Endodermal cell (in vitro differentiated cells): ENCODE data around the gene ELP1. TPM values are rescaled to one million over a fixed set of nuclear protein-coding genes. Genes with fewer than 3 reads are reported as not detected.

Experiments
- DNase-seq: peaks from one replicate; pipeline ENCODE4 v3.0.0-alpha.2; 2017
- H3K27ac ChIP-seq: 2 replicates; pipeline ENCODE4 v1.5.1; 2013; ENCODE audit warnings: mild to moderate bottlenecking, low read depth, low read length, moderate library complexity
- H3K27me3 ChIP-seq: 2 replicates; pipeline ENCODE4 v1.6.1; 2013; ENCODE audit warnings: mild to moderate bottlenecking, low read length, moderate library complexity; ENCODE audit not compliant: insufficient read depth, control insufficient read depth, poor library complexity, severe bottlenecking
- H3K36me3 ChIP-seq: 2 replicates; pipeline ENCODE4 v1.7.0; 2013; ENCODE audit warnings: mild to moderate bottlenecking, low read length, moderate library complexity; ENCODE audit not compliant: control insufficient read depth, insufficient read depth
- H3K4me1 ChIP-seq: one replicate; pipeline ENCODE4 v1.7.0; 2013; ENCODE audit warnings: low read length; ENCODE audit not compliant: control insufficient read depth, insufficient read depth
- H3K4me3 ChIP-seq: 2 replicates; pipeline ENCODE4 v1.5.1; 2013; ENCODE audit warnings: mild to moderate bottlenecking, low read length, moderate library complexity
- H3K9ac ChIP-seq: 2 replicates; pipeline ENCODE4 v1.6.1; 2013; ENCODE audit warnings: mild to moderate bottlenecking, low read length, moderate library complexity; ENCODE audit not compliant: poor library complexity, severe bottlenecking; ENCODE audit errors: extremely low read depth
- H3K9me3 ChIP-seq: 2 replicates; pipeline ENCODE4 v1.6.1; 2013; ENCODE audit warnings: mild to moderate bottlenecking, low read length, moderate library complexity; ENCODE audit not compliant: control insufficient read depth
- H3K27ac Mint-ChIP-seq: 2 replicates; pipeline ENCODE4 v1.8.0; 2020; ENCODE audit warnings: mixed read lengths
- H3K27me3 Mint-ChIP-seq: 2 replicates; pipeline ENCODE4 v1.8.0; 2021; ENCODE audit warnings: mild to moderate bottlenecking, mixed read lengths; ENCODE audit not compliant: insufficient read depth
- H3K36me3 Mint-ChIP-seq: 2 replicates; pipeline ENCODE4 v1.8.0; 2020; ENCODE audit warnings: low read depth, mixed read lengths
- H3K4me1 Mint-ChIP-seq: 2 replicates; pipeline ENCODE4 v1.8.0; 2020; ENCODE audit warnings: mixed read lengths
- H3K4me3 Mint-ChIP-seq: 2 replicates; pipeline ENCODE4 v1.8.0; 2020; ENCODE audit warnings: mild to moderate bottlenecking, moderate library complexity, mixed read lengths
- H3K9me3 Mint-ChIP-seq: 2 replicates; pipeline ENCODE4 v1.8.0; 2020; ENCODE audit warnings: mild to moderate bottlenecking, mixed read lengths
- WGBS, 2 experiments: methylation state at CpG; one replicate each; pipeline versions ENCODE4 v1.1.5 to v1.1.7; 2013; ENCODE audit warnings: missing lambda C conversion rate in 2 of 2, mixed read lengths in 1 of 2; ENCODE audit not compliant: insufficient coverage in 1 of 2, insufficient read length in 1 of 2; 5-methylcytosine and 5-hydroxymethylcytosine counted together
- total RNA-seq, 2 donors: library from RNA; stranded (reverse); fragmentation: NEBNext Ultra II Directional in 1 of 2; extraction: Animal tissue kit (Norgen Biotek cat#: 25700) in 1 of 2; gene quantifications; 2 replicates in 1 of 2; 3 replicates in 1 of 2; pipeline ENCODE4 v1.2.1, GENCODE V29; 2021
- TF ChIP-seq, protein P1 (sequence below): fragments of 200-600 bp; sonication (generic); conservative IDR thresholded peaks from 2 replicates; pipeline ENCODE4 v1.5.0; 2021; ENCODE audit warnings: antibody characterized with exemption, mild to moderate bottlenecking

Gene ELP1
- total RNA-seq, 2 donors from 2014 or later, result 32.9 to 37.1 TPM

DNA sequence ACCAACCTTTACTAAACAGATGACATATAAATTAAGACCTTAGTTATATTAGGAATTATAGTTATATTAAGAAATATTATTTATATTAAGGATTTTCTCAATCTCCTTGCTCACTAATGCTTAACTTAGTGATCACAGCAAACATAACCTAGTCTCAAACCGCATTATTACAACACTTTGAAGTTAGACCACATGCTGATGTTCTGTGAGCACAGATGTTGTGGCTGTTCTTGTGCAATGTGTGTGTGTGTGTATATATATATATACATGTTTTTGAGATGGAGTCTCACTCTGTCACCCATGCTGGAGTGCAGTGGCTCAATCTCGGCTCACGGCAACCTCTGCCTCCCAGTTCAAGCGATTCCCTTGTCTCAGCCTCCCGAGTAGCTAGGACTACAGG is 20.5 kb downstream of the ELP1 start:
- no peak overlapping the region for H3K27ac ChIP-seq
- 92 to 100% methylated on average over 4 of the region's 5 CpGs for WGBS, 2 experiments
- H3K27me3 ChIP-seq, result no peaks in the 10 kb centered on the region
- Mint-ChIP-seq H3K4me3 (no peak overlapping the region), H3K27me3 (no peaks in the 10 kb centered on the region), H3K4me1 (no peaks in the 10 kb centered on the region), H3K27ac (no peak overlapping the region), H3K9me3 (no peaks in the 10 kb centered on the region), H3K36me3 (peaks cover 63% of the 10 kb centered on the region)
- no peak for DNase-seq
- H3K4me3 ChIP-seq, result no peak overlapping the region
- H3K9ac ChIP-seq, result no peak overlapping the region
- TF ChIP-seq, protein P1, sequence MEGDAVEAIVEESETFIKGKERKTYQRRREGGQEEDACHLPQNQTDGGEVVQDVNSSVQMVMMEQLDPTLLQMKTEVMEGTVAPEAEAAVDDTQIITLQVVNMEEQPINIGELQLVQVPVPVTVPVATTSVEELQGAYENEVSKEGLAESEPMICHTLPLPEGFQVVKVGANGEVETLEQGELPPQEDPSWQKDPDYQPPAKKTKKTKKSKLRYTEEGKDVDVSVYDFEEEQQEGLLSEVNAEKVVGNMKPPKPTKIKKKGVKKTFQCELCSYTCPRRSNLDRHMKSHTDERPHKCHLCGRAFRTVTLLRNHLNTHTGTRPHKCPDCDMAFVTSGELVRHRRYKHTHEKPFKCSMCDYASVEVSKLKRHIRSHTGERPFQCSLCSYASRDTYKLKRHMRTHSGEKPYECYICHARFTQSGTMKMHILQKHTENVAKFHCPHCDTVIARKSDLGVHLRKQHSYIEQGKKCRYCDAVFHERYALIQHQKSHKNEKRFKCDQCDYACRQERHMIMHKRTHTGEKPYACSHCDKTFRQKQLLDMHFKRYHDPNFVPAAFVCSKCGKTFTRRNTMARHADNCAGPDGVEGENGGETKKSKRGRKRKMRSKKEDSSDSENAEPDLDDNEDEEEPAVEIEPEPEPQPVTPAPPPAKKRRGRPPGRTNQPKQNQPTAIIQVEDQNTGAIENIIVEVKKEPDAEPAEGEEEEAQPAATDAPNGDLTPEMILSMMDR, result no peak
- H3K4me1 ChIP-seq, result no peaks in the 10 kb centered on the region
- peaks cover 79% of the 10 kb centered on the region for H3K36me3 ChIP-seq
- no peaks in the 10 kb centered on the region for H3K9me3 ChIP-seq

DNA sequence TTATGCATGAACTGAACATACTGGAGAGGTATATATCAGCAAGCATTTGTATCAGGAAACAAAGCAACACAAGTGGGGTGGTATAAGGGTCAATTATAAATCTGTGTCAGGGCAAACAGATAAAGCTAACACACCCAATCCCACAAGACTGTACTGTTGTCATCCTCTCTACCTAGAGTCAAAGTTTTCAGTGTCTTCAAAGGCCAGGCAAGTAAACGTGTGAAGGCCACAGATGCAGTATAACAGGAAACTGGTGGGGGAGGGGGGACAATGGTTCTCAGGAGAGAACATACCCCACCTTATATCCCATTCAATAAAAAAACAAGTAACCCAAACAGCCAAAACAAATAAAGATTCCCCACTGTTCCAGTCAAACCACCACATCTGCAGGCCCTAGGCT is 22.1 kb downstream of the ELP1 start:
- no peaks in the 10 kb centered on the region for H3K27me3 Mint-ChIP-seq
- H3K27ac ChIP-seq, result no peak overlapping the region
- WGBS, 2 experiments, result 100% methylated on average over 1 of the region's 1 CpG; no CpG with 5 or more reads in 1 of the 2 experiments

DNA sequence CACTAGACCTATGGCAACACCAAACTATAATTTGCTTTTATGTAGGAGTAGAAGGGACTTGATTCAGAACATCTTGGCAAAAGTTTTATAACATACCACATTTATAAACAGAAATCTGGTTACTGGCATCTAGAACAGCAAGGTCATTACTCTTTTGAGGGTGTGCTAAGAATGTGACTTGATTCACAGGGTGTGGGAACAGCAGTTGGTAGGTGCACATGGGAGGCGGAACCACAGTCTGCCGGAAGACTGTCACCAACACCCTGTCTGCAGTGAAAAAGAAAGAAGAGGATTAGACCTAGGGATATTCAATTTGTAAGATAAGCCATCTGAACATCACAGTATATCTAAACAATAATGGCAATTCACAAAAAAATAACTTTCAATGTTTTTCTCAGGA is 23.0 kb downstream of the ELP1 start:
- no peaks in the 10 kb centered on the region for H3K27me3 Mint-ChIP-seq
- TF ChIP-seq, protein P1, result no peak
- H3K4me1 ChIP-seq, result no peaks in the 10 kb centered on the region
- H3K36me3 Mint-ChIP-seq, result peaks cover 61% of the 10 kb centered on the region
- no peak overlapping the region for H3K27ac ChIP-seq
- 95% methylated on average over 2 of the region's 2 CpGs; no CpG with 5 or more reads in 1 of the 2 experiments for WGBS, 2 experiments
- peaks cover 78% of the 10 kb centered on the region for H3K36me3 ChIP-seq
- no peaks in the 10 kb centered on the region for H3K9me3 Mint-ChIP-seq
- no peaks in the 10 kb centered on the region for H3K27me3 ChIP-seq
- H3K4me3 ChIP-seq, result no peak overlapping the region
- no peak for DNase-seq
- peak overlapping the region; percentile 22 for H3K27ac Mint-ChIP-seq
- no peaks in the 10 kb centered on the region for H3K9me3 ChIP-seq
- no peaks in the 10 kb centered on the region for H3K4me1 Mint-ChIP-seq
- no peak overlapping the region for H3K4me3 Mint-ChIP-seq
- H3K9ac ChIP-seq, result no peak overlapping the region

More for the DNA sequence above, 22.1 kb downstream of the ELP1 start:
- H3K27me3 ChIP-seq, result no peaks in the 10 kb centered on the region
- H3K36me3 ChIP-seq, result peaks cover 77% of the 10 kb centered on the region
- no peak overlapping the region for H3K9ac ChIP-seq
- no peak overlapping the region for H3K4me3 Mint-ChIP-seq
- no peak overlapping the region for H3K4me3 ChIP-seq
- H3K4me1 ChIP-seq, result no peaks in the 10 kb centered on the region
- TF ChIP-seq, protein P1, result no peak
- peak overlapping the region; percentile 39 for H3K27ac Mint-ChIP-seq
- DNase-seq, result no peak
- no peaks in the 10 kb centered on the region for H3K4me1 Mint-ChIP-seq
- H3K9me3 ChIP-seq, result no peaks in the 10 kb centered on the region
- peaks cover 57% of the 10 kb centered on the region for H3K36me3 Mint-ChIP-seq
- no peaks in the 10 kb centered on the region for H3K9me3 Mint-ChIP-seq
